Panc1 (cell line): ENCODE measurements around the gene PRKAG2. TPM values are rescaled to one million over a fixed set of nuclear protein-coding genes. Genes with fewer than 3 reads are reported as not detected.

Experiments
- ATAC-seq: fragments of 200-7000 bp; cut with Tn5 transposase; 2 replicates; pipeline ENCODE4 v1.9.1; 2020; ENCODE audit warnings: mild to moderate bottlenecking, moderate library complexity
- BruUV-seq: library from RNA; stranded (reverse); fragments of 400-500 nt; replicated peaks from 2 replicates; lab custom pipeline; 2021; lab: Mats Ljungman, UMichigan
- CTCF ChIA-PET: fragments of 300-600 bp; sonication (Branson Sonifier 250); formaldehyde crosslinking; loops from one replicate; lab custom pipeline; 2022; ENCODE audit warnings: antibody characterized with exemption; lab: Charles Lee
- POLR2A ChIA-PET: fragments of 300-600 bp; sonication (Branson Sonifier 250); formaldehyde crosslinking; loops from one replicate; lab custom pipeline; 2022; ENCODE audit warnings: antibody characterized with exemption; lab: Charles Lee
- DNase-seq: peaks from one replicate; pipeline ENCODE4 v3.0.0-alpha.2; 2010; ENCODE audit warnings: low read depth, low spot score
- H3K27ac ChIP-seq: 2 replicates; pipeline ENCODE4 v1.5.1; 2011; ENCODE audit warnings: mild to moderate bottlenecking, low read length, inconsistent platforms
- H3K27me3 ChIP-seq: fragments of 200-500 bp; sonication (Bioruptor generic); 2 replicates; pipeline ENCODE4 v1.6.0; 2014; ENCODE audit warnings: low read length, inconsistent platforms; ENCODE audit not compliant: control insufficient read depth, insufficient read depth
- H3K36me3 ChIP-seq: fragments of 200-500 bp; sonication (Bioruptor generic); 2 replicates; pipeline ENCODE4 v1.5.1; 2014; ENCODE audit warnings: inconsistent platforms, mild to moderate bottlenecking, low read length, moderate library complexity; ENCODE audit not compliant: control insufficient read depth, insufficient read depth
- H3K4me1 ChIP-seq: 2 replicates; pipeline ENCODE4 v1.5.1; 2011; ENCODE audit warnings: inconsistent platforms, mild to moderate bottlenecking, low read length, moderate library complexity; ENCODE audit not compliant: control insufficient read depth, insufficient read depth
- H3K4me3 ChIP-seq, 2 experiments: 2 replicates each; pipeline ENCODE4 v1.5.1; 2011 to 2012; ENCODE audit warnings: low read depth in 2 of 2, low read length in 2 of 2, mild to moderate bottlenecking in 2 of 2, inconsistent platforms in 1 of 2, moderate library complexity in 1 of 2
- H3K9me3 ChIP-seq: fragments of 200-500 bp; sonication (Bioruptor generic); 2 replicates; pipeline ENCODE4 v1.5.1; 2014; ENCODE audit warnings: low read depth, mild to moderate bottlenecking, inconsistent platforms, low read length, moderate library complexity; ENCODE audit not compliant: control insufficient read depth, insufficient read depth
- POLR2AphosphoS5 ChIP-seq: IDR thresholded peaks from 2 replicates; pipeline ENCODE4 v1.6.1; 2012; ENCODE audit warnings: mild to moderate bottlenecking, low read depth, low read length, moderate library complexity
- SIN3A ChIP-seq: IDR thresholded peaks from 2 replicates; pipeline ENCODE4 v1.6.1; 2012; ENCODE audit warnings: low read depth, mild to moderate bottlenecking, low read length, moderate library complexity, borderline replicate concordance; ENCODE audit not compliant: insufficient read depth
- TCF7L2 ChIP-seq: IDR thresholded peaks from 2 replicates; pipeline ENCODE4 v1.6.1; 2011; ENCODE audit warnings: mild to moderate bottlenecking, low read depth, low read length, inconsistent platforms
- in situ Hi-C: cut with HindIII; loops from 2 replicates; pipeline ENCODE4 v1.10.0; 2016; ENCODE audit warnings: low sequenced_read_pairs, low pct_unique_long_range_greater_than_20kb
- intact Hi-C: fragments of 100-400 bp; cut with micrococcal nuclease; formaldehyde crosslinking; loops from one replicate; pipeline ENCODE4 v1.10.0; 2022; ENCODE audit not compliant: unreplicated experiment
- total RNA-seq: library from RNA; stranded (reverse); gene quantifications from one replicate; pipeline ENCODE4 v1.2.1, GENCODE V29; 2021; ENCODE audit not compliant: unreplicated experiment
- TF ChIP-seq, protein P1 (sequence below): fragments of 450-650 bp; IDR thresholded peaks from 2 replicates; pipeline ENCODE4 v1.5.1; 2017; ENCODE audit warnings: mild to moderate bottlenecking
- TF ChIP-seq, protein P2 (sequence below), 2 experiments: IDR thresholded peaks; 2 replicates each; pipeline ENCODE4 v1.6.1; 2011 to 2012; ENCODE audit warnings: low read depth in 2 of 2, control low read depth in 1 of 2, low read length in 1 of 2, mild to moderate bottlenecking in 1 of 2, moderate library complexity in 1 of 2; ENCODE audit not compliant: insufficient read depth in 1 of 2

The PRKAG2 gene
- total RNA-seq, 1 experiment from 2014 or later, result 71.6 TPM

DNA sequence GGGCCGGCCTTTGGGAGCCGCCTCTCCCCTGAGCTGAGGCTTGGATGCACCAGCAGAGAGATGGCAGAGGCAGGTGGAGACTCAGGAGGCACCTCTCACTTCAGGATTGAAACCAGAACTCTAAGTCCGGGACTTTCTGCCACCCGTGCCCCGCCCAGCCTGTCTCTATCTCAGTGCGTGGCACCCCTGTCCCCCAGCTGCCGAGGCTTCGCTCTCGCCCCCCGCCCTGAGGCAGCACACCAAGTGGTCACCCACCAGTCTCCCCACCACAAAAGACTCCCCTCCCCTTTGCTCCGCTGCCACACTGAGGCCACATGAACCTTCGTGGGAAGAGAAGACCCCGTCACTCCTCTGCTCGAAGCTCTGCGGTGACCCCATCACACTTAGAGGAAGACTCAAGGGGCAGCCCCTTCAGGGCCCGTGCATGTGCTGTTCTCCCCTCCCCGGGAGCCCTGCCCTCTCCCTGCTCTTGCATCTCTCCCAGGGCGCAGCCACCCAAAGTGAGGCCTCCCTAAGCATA, 166.7 kb downstream of the PRKAG2 start:
- H3K36me3 ChIP-seq, result no peaks in the 10 kb centered on the region
- ATAC-seq (0 out of 2 replicates have a peak, but pooled peaks have one; percentile 32), DNase-seq (no peak)
- intact Hi-C loops, result no loop called here
- 0 out of 2 replicates have a peak overlapping the region, but pooled peaks have one; percentile 7 for H3K27ac ChIP-seq
- in situ Hi-C loops, result no loop called here
- TF ChIP-seq, protein P1, sequence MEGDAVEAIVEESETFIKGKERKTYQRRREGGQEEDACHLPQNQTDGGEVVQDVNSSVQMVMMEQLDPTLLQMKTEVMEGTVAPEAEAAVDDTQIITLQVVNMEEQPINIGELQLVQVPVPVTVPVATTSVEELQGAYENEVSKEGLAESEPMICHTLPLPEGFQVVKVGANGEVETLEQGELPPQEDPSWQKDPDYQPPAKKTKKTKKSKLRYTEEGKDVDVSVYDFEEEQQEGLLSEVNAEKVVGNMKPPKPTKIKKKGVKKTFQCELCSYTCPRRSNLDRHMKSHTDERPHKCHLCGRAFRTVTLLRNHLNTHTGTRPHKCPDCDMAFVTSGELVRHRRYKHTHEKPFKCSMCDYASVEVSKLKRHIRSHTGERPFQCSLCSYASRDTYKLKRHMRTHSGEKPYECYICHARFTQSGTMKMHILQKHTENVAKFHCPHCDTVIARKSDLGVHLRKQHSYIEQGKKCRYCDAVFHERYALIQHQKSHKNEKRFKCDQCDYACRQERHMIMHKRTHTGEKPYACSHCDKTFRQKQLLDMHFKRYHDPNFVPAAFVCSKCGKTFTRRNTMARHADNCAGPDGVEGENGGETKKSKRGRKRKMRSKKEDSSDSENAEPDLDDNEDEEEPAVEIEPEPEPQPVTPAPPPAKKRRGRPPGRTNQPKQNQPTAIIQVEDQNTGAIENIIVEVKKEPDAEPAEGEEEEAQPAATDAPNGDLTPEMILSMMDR, result no peak
- no peak for TF ChIP-seq TCF7L2
- TF ChIP-seq POLR2AphosphoS5, result no peak
- TF ChIP-seq, protein P2, sequence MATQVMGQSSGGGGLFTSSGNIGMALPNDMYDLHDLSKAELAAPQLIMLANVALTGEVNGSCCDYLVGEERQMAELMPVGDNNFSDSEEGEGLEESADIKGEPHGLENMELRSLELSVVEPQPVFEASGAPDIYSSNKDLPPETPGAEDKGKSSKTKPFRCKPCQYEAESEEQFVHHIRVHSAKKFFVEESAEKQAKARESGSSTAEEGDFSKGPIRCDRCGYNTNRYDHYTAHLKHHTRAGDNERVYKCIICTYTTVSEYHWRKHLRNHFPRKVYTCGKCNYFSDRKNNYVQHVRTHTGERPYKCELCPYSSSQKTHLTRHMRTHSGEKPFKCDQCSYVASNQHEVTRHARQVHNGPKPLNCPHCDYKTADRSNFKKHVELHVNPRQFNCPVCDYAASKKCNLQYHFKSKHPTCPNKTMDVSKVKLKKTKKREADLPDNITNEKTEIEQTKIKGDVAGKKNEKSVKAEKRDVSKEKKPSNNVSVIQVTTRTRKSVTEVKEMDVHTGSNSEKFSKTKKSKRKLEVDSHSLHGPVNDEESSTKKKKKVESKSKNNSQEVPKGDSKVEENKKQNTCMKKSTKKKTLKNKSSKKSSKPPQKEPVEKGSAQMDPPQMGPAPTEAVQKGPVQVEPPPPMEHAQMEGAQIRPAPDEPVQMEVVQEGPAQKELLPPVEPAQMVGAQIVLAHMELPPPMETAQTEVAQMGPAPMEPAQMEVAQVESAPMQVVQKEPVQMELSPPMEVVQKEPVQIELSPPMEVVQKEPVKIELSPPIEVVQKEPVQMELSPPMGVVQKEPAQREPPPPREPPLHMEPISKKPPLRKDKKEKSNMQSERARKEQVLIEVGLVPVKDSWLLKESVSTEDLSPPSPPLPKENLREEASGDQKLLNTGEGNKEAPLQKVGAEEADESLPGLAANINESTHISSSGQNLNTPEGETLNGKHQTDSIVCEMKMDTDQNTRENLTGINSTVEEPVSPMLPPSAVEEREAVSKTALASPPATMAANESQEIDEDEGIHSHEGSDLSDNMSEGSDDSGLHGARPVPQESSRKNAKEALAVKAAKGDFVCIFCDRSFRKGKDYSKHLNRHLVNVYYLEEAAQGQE (IDR thresholded peaks at IDR 0.05; ENCODE audit: insufficient read depth in 1 of 2, low read depth in 2 of 2, low read length in 1 of 2), result no peak
- TF ChIP-seq SIN3A, result no peak
- H3K4me3 ChIP-seq, result no peak overlapping the region
- H3K4me1 ChIP-seq, result peaks cover 30% of the 10 kb centered on the region
- BruUV-seq, result no TSS peak
- no peaks in the 10 kb centered on the region for H3K27me3 ChIP-seq
- ChIA-PET CTCF (no interaction called here), POLR2A (interaction anchor here (0.6 kb wide), 1 partner anchor 69 kb away, joined by 3 read pairs; no protein-coding TSS in a partner anchor)
- no peaks in the 10 kb centered on the region for H3K9me3 ChIP-seq

DNA sequence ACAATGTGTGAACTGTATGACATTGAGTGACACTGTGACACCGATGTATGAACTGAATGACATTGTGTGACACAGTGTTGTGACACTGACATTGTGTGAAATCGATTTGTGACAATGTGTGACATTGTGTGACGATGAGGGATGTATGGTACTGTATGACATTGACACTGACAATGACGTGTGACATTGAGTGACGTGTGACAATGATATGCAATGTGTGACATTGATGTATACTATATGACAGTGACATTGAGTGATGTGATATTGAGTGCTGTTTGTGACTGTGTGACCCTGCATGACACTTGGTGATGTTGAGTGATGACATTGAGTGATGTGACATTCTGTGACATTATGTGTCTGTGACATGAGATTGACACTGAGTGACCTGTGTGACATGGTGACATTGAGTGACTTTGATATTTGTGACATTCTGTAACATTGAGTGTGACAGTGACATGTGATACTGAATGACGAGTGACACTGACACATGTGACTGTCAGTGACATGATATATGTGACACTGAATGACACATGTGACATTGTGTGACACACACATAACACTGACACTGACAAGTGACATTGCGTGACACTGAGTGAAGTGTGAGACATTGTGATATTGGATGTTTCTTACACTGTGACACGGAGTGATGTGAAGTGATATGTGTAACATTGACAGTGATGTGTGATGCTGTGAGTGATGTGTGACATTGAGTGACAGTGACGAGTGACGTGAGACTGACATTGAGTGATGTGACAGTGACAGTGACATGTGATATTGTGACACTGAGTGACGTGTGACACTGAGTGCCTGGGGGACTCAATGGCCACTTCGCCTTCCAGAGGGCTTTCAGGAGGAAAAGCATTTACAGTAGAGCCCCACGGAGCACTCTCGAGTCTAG, 167.5 kb downstream of the PRKAG2 start:
- in situ Hi-C loops (no loop called here), intact Hi-C loops (no loop called here)
- POLR2A ChIA-PET, result interaction anchor here (0.6 kb wide), 1 partner anchor 69 kb away, joined by 3 read pairs; no protein-coding TSS in a partner anchor
- Histone ChIP-seq H3K36me3 (no peaks in the 10 kb centered on the region), H3K4me1 (peaks cover 33% of the 10 kb centered on the region), H3K27me3 (no peaks in the 10 kb centered on the region), H3K27ac (no peak overlapping the region), H3K4me3 (no peak overlapping the region), H3K9me3 (no peaks in the 10 kb centered on the region)
- CTCF ChIA-PET, result no interaction called here
- ATAC-seq (no peak), DNase-seq (no peak)
- TF ChIP-seq, protein P1, result no peak
- TF ChIP-seq SIN3A (no peak), POLR2AphosphoS5 (no peak), TCF7L2 (no peak)
- TF ChIP-seq, protein P2 (IDR thresholded peaks at IDR 0.05; ENCODE audit: insufficient read depth in 1 of 2, low read depth in 2 of 2, low read length in 1 of 2), result no peak
- BruUV-seq, result no TSS peak
